Smooth muscle cell (in vitro differentiated cells): ENCODE results near the gene BNC2. TPM values are rescaled to one million over a fixed set of nuclear protein-coding genes. Genes with fewer than 3 reads are reported as not detected.

Source experiments
- DNase-seq: peaks from one replicate; lab custom pipeline; 2025; ENCODE audit not compliant: unreplicated experiment; lab: John Stamatoyannopoulos, UW
- H2AFZ ChIP-seq: fragments of 200-600 bp; sonication (generic); 2 replicates; pipeline ENCODE4 v1.6.0; 2016; ENCODE audit warnings: antibody characterized with exemption, low read depth, mild to moderate bottlenecking
- H3F3A ChIP-seq: fragments of 200-600 bp; sonication (generic); 2 replicates; pipeline ENCODE4 v1.6.0; 2017; ENCODE audit warnings: antibody characterized with exemption, low read depth
- H3K27ac ChIP-seq: fragments of 200-600 bp; sonication (generic); 2 replicates; pipeline ENCODE4 v1.5.1; 2016; ENCODE audit warnings: low read depth, mild to moderate bottlenecking
- H3K27me3 ChIP-seq: fragments of 200-600 bp; sonication (generic); 2 replicates; pipeline ENCODE4 v1.6.1; 2016; ENCODE audit warnings: low read depth, mild to moderate bottlenecking
- H3K36me3 ChIP-seq: fragments of 200-600 bp; sonication (generic); 2 replicates; pipeline ENCODE4 v1.5.1; 2016; ENCODE audit warnings: low read depth
- H3K4me1 ChIP-seq: fragments of 200-600 bp; sonication (generic); 2 replicates; pipeline ENCODE4 v1.5.1; 2016; ENCODE audit warnings: low read depth
- H3K4me2 ChIP-seq: fragments of 200-600 bp; sonication (generic); 2 replicates; pipeline ENCODE4 v1.6.0; 2016; ENCODE audit warnings: mild to moderate bottlenecking
- H3K4me3 ChIP-seq: fragments of 200-600 bp; sonication (generic); 2 replicates; pipeline ENCODE4 v1.5.1; 2016; ENCODE audit warnings: mild to moderate bottlenecking
- H3K79me2 ChIP-seq: fragments of 200-600 bp; sonication (generic); 2 replicates; pipeline ENCODE4 v1.6.0; 2016; ENCODE audit warnings: low read depth, mild to moderate bottlenecking
- H3K9ac ChIP-seq: fragments of 200-600 bp; sonication (generic); 2 replicates; pipeline ENCODE4 v1.6.0; 2016; ENCODE audit warnings: low read depth
- H3K9me3 ChIP-seq: fragments of 200-600 bp; sonication (generic); replicated peaks from 2 replicates; pipeline ENCODE4 v1.5.1; 2016; ENCODE audit warnings: low read depth
- H4K20me1 ChIP-seq: fragments of 200-600 bp; sonication (generic); 2 replicates; pipeline ENCODE4 v1.6.0; 2016; ENCODE audit warnings: low read depth
- CTCF ChIP-seq: fragments of 200-600 bp; sonication (generic); IDR thresholded peaks from 2 replicates; pipeline ENCODE4 v1.5.1; 2017; ENCODE audit warnings: borderline replicate concordance, mild to moderate bottlenecking, antibody characterized with exemption; ENCODE audit not compliant: insufficient read depth, poor library complexity, severe bottlenecking
- WGBS: methylation state at CpG from one replicate; pipeline ENCODE4 v1.1.7; 2016; ENCODE audit warnings: low lambda C conversion rate; 5-methylcytosine and 5-hydroxymethylcytosine counted together
- polyA plus RNA-seq: library from polyadenylated mRNA; unstranded; fragments of >200 nt; fragmentation: Nextera tagmentation; extraction: Ambion mirVana; gene quantifications from 2 replicates; pipeline ENCODE4 v1.2.1, GENCODE V29; 2016
- total RNA-seq: library from RNA; depleted of rRNA; stranded (reverse); fragments of >200 nt; gene quantifications from 2 replicates; pipeline ENCODE4 v1.2.3, GENCODE V29; 2014

The BNC2 gene
- total and polyA plus RNA-seq, 2 experiments from 2014 or later, result 11.6 to 13.5 TPM

- Histone ChIP-seq H3F3A (peaks cover 4% of the 10 kb centered on the region), H3K4me2 (no peak overlapping the region), H3K9me3 (no peaks in the 10 kb centered on the region), H3K36me3 (no peaks in the 10 kb centered on the region), H4K20me1 (no peaks in the 10 kb centered on the region), H2AFZ (no peak overlapping the region), H3K79me2 (peaks cover 4% of the 10 kb centered on the region), H3K4me1 (peaks cover 27% of the 10 kb centered on the region), H3K27ac (peak overlapping the region; percentile 78), H3K27me3 (no peaks in the 10 kb centered on the region), H3K4me3 (no peak overlapping the region), H3K9ac (peak overlapping the region; percentile 35)
- 76% methylated on average over 6 of the region's 6 CpGs for WGBS
- no peak for TF ChIP-seq CTCF
- DNase-seq, result no peak
Observed at GRCh38 chr9:16458696-16459420, 411.6 kb downstream of the BNC2 start.

GRCh38 chr9:16455842-16456241 lies 414.6 kb downstream of the BNC2 start:
- no peak overlapping the region for H3K27ac ChIP-seq
- H3K27me3 ChIP-seq, result no peaks in the 10 kb centered on the region
- H3K9ac ChIP-seq, result no peak overlapping the region
- no peaks in the 10 kb centered on the region for H3F3A ChIP-seq
- TF ChIP-seq CTCF, result no peak
- peaks cover 4% of the 10 kb centered on the region for H3K79me2 ChIP-seq
- H3K4me3 ChIP-seq, result no peak overlapping the region
- no peaks in the 10 kb centered on the region for H3K36me3 ChIP-seq
- H2AFZ ChIP-seq, result no peak overlapping the region
- H3K4me2 ChIP-seq, result no peak overlapping the region
- DNase-seq, result no peak
- no peaks in the 10 kb centered on the region for H4K20me1 ChIP-seq
- H3K4me1 ChIP-seq, result peaks cover 14% of the 10 kb centered on the region
- H3K9me3 ChIP-seq, result no peaks in the 10 kb centered on the region

- Histone ChIP-seq H3K4me1 (peaks cover 12% of the 10 kb centered on the region), H3K4me3 (no peak overlapping the region), H3K4me2 (no peak overlapping the region), H3K27ac (no peak overlapping the region), H3K9me3 (no peaks in the 10 kb centered on the region), H3K36me3 (no peaks in the 10 kb centered on the region), H4K20me1 (no peaks in the 10 kb centered on the region), H2AFZ (no peak overlapping the region), H3K79me2 (peaks cover 4% of the 10 kb centered on the region), H3K27me3 (no peaks in the 10 kb centered on the region), H3K9ac (no peak overlapping the region), H3F3A (no peaks in the 10 kb centered on the region)
- no peak for DNase-seq
- 77% methylated on average over 3 of the region's 3 CpGs for WGBS
- no peak for TF ChIP-seq CTCF
Observed at GRCh38 chr9:16453390-16453789, 417.1 kb downstream of the BNC2 start.

GRCh38 chr9:16450578-16450977 lies 419.9 kb downstream of the BNC2 start:
- no peaks in the 10 kb centered on the region for H4K20me1 ChIP-seq
- H3K27ac ChIP-seq, result no peak overlapping the region
- no peaks in the 10 kb centered on the region for H3K79me2 ChIP-seq
- H3K9me3 ChIP-seq, result no peaks in the 10 kb centered on the region
- no peaks in the 10 kb centered on the region for H3K36me3 ChIP-seq
- no peaks in the 10 kb centered on the region for H3K27me3 ChIP-seq
- H3K4me1 ChIP-seq, result peaks cover 26% of the 10 kb centered on the region
- H3F3A ChIP-seq, result no peaks in the 10 kb centered on the region
- DNase-seq, result no peak
- H2AFZ ChIP-seq, result no peak overlapping the region
- H3K4me2 ChIP-seq, result no peak overlapping the region
- no peak overlapping the region for H3K4me3 ChIP-seq
- H3K9ac ChIP-seq, result no peak overlapping the region
- WGBS, result 82% methylated on average over 3 of the region's 3 CpGs
- TF ChIP-seq CTCF, result no peak
